HG02678 (cell line): Measurements from ENCODE around the gene GET4.

ENCODE experiments used
- ATAC-seq: cut with Tn5 transposase; IDR thresholded peaks from one replicate; pipeline ENCODE4 v1.9.1; 2021; ENCODE audit warnings: mild to moderate bottlenecking, moderate library complexity; ENCODE audit not compliant: unreplicated experiment

The GET4 gene

GRCh38 chr7:897771-898376, 21.5 kb downstream of the GET4 start:
- no peak for ATAC-seq

GRCh38 chr7:898460-898854, 22.1 kb downstream of the GET4 start:
- ATAC-seq, result no peak

- no peak for ATAC-seq
These were observed 22.7 kb downstream of the GET4 start for GRCh38 chr7:898855-899681.

GRCh38 chr7:899806-900205, 23.5 kb downstream of the GET4 start:
- ATAC-seq, result no peak

- ATAC-seq, result no peak
These were observed 24.1 kb downstream of the GET4 start for GRCh38 chr7:900331-901040.

- no peak for ATAC-seq
These were observed 24.7 kb downstream of the GET4 start for GRCh38 chr7:901041-901387.

- ATAC-seq, result no peak
These were observed 25.2 kb downstream of the GET4 start for GRCh38 chr7:901388-902154.

- no peak for ATAC-seq
These were observed 26.6 kb downstream of the GET4 start for GRCh38 chr7:902996-903395.

GRCh38 chr7:903921-904755, 27.8 kb downstream of the GET4 start:
- ATAC-seq, result no peak

- no peak for ATAC-seq
These were observed 28.5 kb downstream of the GET4 start for GRCh38 chr7:904847-905246.

GRCh38 chr7:906776-907157, 30.4 kb downstream of the GET4 start:
- no peak for ATAC-seq

- no peak for ATAC-seq
These were observed 31.0 kb downstream of the GET4 start for GRCh38 chr7:907158-907980.

- no peak for ATAC-seq
These were observed 31.8 kb downstream of the GET4 start for GRCh38 chr7:908159-908581.

GRCh38 chr7:908591-909357, 32.4 kb downstream of the GET4 start:
- peak; percentile 75 for ATAC-seq

GRCh38 chr7:909358-910329, 33.3 kb downstream of the GET4 start:
- no peak for ATAC-seq

GRCh38 chr7:910441-910861, 34.1 kb downstream of the GET4 start:
- ATAC-seq, result no peak

GRCh38 chr7:910931-911431, 34.6 kb downstream of the GET4 start:
- no peak for ATAC-seq
